HepG2 (cell line): ENCODE measurements around the gene RPS25. TPM values are rescaled to one million over a fixed set of nuclear protein-coding genes. Genes with fewer than 3 reads are reported as not detected.

Experiments
- ARID4A ChIP-seq: sonication (generic); formaldehyde crosslinking; IDR thresholded peaks from 2 replicates; pipeline ENCODE4 v1.5.0; 2020; ENCODE audit warnings: mild to moderate bottlenecking, missing genetic modification reagents, borderline replicate concordance
- ASH2L ChIP-seq: fragments of 300-600, 200-600 bp; sonication (generic); IDR thresholded peaks from 2 replicates; pipeline ENCODE4 v1.7.0; 2017; ENCODE audit warnings: low read depth, mild to moderate bottlenecking, moderate library complexity, mixed read lengths, low read length; ENCODE audit not compliant: insufficient read length
- CREBL2 ChIP-seq: sonication (generic); formaldehyde crosslinking; IDR thresholded peaks from 2 replicates; pipeline ENCODE4 v1.8.1; 2023; ENCODE audit warnings: missing genetic modification reagents, mild to moderate bottlenecking, borderline replicate concordance
- ERF ChIP-seq: IDR thresholded peaks from 2 replicates; pipeline ENCODE4 v1.6.1; 2018; ENCODE audit warnings: missing biosample characterization, missing genetic modification reagents
- MED8 ChIP-seq: sonication (generic); formaldehyde crosslinking; IDR thresholded peaks from 2 replicates; pipeline ENCODE4 v1.8.1; 2023; ENCODE audit warnings: mild to moderate bottlenecking, missing genetic modification reagents; ENCODE audit not compliant: insufficient replicate concordance
- MIER3 ChIP-seq: IDR thresholded peaks from 2 replicates; pipeline ENCODE4 v1.6.1; 2016; ENCODE audit warnings: missing compliant biosample characterization, borderline replicate concordance
- NFE2 ChIP-seq: sonication (generic); formaldehyde crosslinking; IDR thresholded peaks from 2 replicates; pipeline ENCODE4 v1.4.0; 2020; ENCODE audit warnings: missing genetic modification reagents
- THRA ChIP-seq: sonication (generic); formaldehyde crosslinking; IDR thresholded peaks from 2 replicates; pipeline ENCODE4 v1.4.0; 2020; ENCODE audit warnings: missing genetic modification reagents, borderline replicate concordance
- U2AF1 ChIP-seq: fragments of 200-400 bp; formaldehyde crosslinking; optimal IDR thresholded peaks from 2 replicates; pipeline ENCODE3; 2017; ENCODE audit warnings: mild to moderate bottlenecking, low read depth, low read length
- YEATS4 ChIP-seq: sonication (generic); formaldehyde crosslinking; IDR thresholded peaks from 2 replicates; pipeline ENCODE4 v1.4.0; 2020; ENCODE audit warnings: missing genetic modification reagents, borderline replicate concordance
- ZNF550 ChIP-seq: sonication (generic); formaldehyde crosslinking; IDR thresholded peaks from 2 replicates; pipeline ENCODE4 v1.4.0; 2020; ENCODE audit warnings: mild to moderate bottlenecking, missing genetic modification reagents, borderline replicate concordance
- ZNF580 ChIP-seq: IDR thresholded peaks from 2 replicates; pipeline ENCODE4 v1.6.1; 2016; ENCODE audit warnings: low read depth, borderline replicate concordance
- ZNF615 ChIP-seq: sonication (generic); formaldehyde crosslinking; IDR thresholded peaks from 2 replicates; pipeline ENCODE4 v1.5.0; 2020; ENCODE audit warnings: mild to moderate bottlenecking, missing genetic modification reagents, borderline replicate concordance
- ZNF720 ChIP-seq: sonication (generic); formaldehyde crosslinking; IDR thresholded peaks from 2 replicates; pipeline ENCODE4 v1.4.0; 2020; ENCODE audit warnings: missing genetic modification reagents
- polyA plus RNA-seq, 8 experiments: library from polyadenylated mRNA; depleted of rRNA in 3 of 8; stranded (reverse) in 7 of 8; unstranded in 1 of 8; fragments of >200 nt; fragmentation: Illumina TruSeq in 4 of 8; extraction: Trizol in 4 of 8; gene quantifications; 2 replicates each; pipeline versions ENCODE4 v1.2.1 to v1.2.3, GENCODE V29; 2011 to 2016; ENCODE audit warnings: low read depth in 4 of 8, missing spikeins in 1 of 8, mixed read lengths in 1 of 8; ENCODE audit not compliant: insufficient read depth in 1 of 8
- total RNA-seq, 5 experiments: library from RNA; depleted of rRNA; stranded (reverse); fragments of >200 nt; fragmentation: Illumina TruSeq; extraction: Trizol; gene quantifications; 2 replicates each; pipeline ENCODE4 v1.2.3, GENCODE V29; 2016; ENCODE audit warnings: low read depth in 1 of 5
- TF ChIP-seq, protein P1 (sequence below): sonication (generic); formaldehyde crosslinking; conservative IDR thresholded peaks from 2 replicates; pipeline ENCODE4 v1.4.0; 2020; ENCODE audit warnings: missing genetic modification reagents
- TF ChIP-seq, protein P2 (sequence below): sonication (generic); formaldehyde crosslinking; IDR thresholded peaks from 2 replicates; pipeline ENCODE4 v1.4.0; 2020; ENCODE audit warnings: mild to moderate bottlenecking, low read depth, missing genetic modification reagents

The RPS25 gene
- total and polyA plus RNA-seq, 2 of the 13 experiments (the other 11 are each of a cell fraction or from before 2014, with no cell fraction given): 839 to 1,415 TPM

DNA sequence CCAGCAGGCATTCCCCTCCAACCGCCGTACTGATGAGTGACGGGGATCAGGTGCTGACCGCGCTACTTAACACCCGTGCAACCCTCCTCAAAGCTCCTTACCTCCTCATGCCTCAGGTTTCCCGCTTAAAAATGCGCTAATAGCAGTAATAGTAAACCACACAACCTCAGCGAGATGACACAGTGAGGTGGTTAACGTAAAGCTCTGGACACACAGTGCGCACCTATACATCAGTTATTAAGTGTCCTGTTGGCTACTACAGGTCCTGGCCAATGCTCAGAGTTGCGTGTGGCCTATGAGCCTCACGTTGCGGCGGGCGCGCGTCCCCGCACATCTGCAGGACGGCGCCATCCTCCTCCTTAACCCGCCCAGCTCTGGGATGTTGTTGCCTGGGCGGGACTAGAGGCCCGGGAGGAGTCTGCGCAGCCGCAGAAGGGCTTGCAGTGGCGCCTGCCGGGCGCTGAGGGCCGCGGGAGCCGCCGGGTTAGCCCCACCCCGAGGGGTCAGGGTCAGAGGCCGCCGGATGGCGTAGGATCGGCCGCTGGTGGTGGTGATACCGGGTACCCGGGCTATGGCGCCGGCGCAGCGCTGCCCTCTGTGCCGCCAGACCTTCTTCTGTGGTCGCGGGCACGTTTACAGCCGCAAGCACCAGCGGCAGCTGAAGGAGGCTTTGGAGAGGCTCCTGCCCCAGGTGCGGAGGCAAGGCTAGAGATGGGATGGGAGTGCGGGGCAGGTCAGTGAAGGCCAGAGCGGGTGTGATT is 20.3 kb downstream of the RPS25 start, which contains the start of gene CENATAC (continued):
- TF ChIP-seq MED8 (CRISPR knock-in tag) (no peak), MIER3 (CRISPR knock-in tag) (peak; percentile 26; the same call in 1 of the 2 replicates), ASH2L (peak; percentile 66), ZNF720 (CRISPR knock-in tag) (no peak), THRA (CRISPR knock-in tag) (peak; percentile 16; the same call in 1 of the 2 replicates), YEATS4 (peak; percentile 65; the same call in 1 of the 2 replicates), ERF (peak; percentile 59), ARID4A (CRISPR knock-in tag) (peak; percentile 85), ZNF550 (no peak), NFE2 (CRISPR knock-in tag) (no peak), U2AF1 (no peak), ZNF580 (peak; percentile 55; the same call in 1 of the 2 replicates), CREBL2 (CRISPR knock-in tag) (peak; percentile 79; the same call in 1 of the 2 replicates), ZNF615 (CRISPR knock-in tag) (no peak)
- TF ChIP-seq, protein P1, sequence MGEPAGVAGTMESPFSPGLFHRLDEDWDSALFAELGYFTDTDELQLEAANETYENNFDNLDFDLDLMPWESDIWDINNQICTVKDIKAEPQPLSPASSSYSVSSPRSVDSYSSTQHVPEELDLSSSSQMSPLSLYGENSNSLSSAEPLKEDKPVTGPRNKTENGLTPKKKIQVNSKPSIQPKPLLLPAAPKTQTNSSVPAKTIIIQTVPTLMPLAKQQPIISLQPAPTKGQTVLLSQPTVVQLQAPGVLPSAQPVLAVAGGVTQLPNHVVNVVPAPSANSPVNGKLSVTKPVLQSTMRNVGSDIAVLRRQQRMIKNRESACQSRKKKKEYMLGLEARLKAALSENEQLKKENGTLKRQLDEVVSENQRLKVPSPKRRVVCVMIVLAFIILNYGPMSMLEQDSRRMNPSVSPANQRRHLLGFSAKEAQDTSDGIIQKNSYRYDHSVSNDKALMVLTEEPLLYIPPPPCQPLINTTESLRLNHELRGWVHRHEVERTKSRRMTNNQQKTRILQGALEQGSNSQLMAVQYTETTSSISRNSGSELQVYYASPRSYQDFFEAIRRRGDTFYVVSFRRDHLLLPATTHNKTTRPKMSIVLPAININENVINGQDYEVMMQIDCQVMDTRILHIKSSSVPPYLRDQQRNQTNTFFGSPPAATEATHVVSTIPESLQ (CRISPR knock-in tag): no peak
- TF ChIP-seq, protein P2, sequence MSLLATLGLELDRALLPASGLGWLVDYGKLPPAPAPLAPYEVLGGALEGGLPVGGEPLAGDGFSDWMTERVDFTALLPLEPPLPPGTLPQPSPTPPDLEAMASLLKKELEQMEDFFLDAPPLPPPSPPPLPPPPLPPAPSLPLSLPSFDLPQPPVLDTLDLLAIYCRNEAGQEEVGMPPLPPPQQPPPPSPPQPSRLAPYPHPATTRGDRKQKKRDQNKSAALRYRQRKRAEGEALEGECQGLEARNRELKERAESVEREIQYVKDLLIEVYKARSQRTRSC (CRISPR knock-in tag): no peak
